ENCODE measurements around the gene BRF1. TPM values are rescaled to one million over a fixed set of nuclear protein-coding genes. Genes with fewer than 3 reads are reported as not detected.
"Not testable (repeated sequence)": the region's sequence is repeated elsewhere in the genome, so short reads cannot be mapped to it uniquely, and the experiment has no call there.

The BRF1 gene
- total and polyA plus RNA-seq, 8 donors: 13.6 to 50.2 (median 20.4) TPM

DNA sequence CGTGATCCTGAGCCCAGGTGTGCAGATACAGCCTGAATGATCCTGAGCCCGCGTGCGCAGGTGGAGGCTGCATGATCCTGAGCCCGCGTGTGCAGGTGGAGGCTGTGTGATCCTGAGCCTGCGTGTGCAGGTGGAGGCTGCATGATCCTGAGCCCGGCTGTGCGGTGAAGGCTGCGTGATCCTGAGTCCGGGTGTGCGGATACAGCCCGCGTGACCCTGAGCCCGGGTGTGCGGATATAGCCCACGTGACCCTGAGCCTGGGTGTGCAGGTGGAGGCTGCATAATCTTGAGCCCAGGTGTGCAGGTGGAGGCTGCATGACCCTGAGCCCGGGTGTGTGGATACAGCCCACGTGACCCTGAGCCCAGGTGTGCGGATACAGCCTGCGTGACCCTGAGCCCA is 20.3 kb downstream of the BRF1 start:
- H3K27me3 ChIP-seq: no peaks in the 10 kb centered on the region
- H3K4me3 ChIP-seq: no peak overlapping the region
- FAIRE-seq (no peak), ATAC-seq (no peak), DNase-seq (peak in 1 of 6 donors; percentile 38)
- TF ChIP-seq CTCF (IDR thresholded peaks at IDR 0.05): no peak
- intact Hi-C loops (cut with DNase I): loop anchor here in 1 of 3 donors (10.0 kb wide), 2 partner anchors 74 to 196 kb away; no protein-coding TSS in a partner anchor
- H3K36me3 ChIP-seq: no peaks in the 10 kb centered on the region
- peaks cover 16 to 24% (median 20%) of the 10 kb centered on the region in 3 donors for H3K4me1 ChIP-seq
- 80 to 84% methylated on average over 20 to 21 of the region's 21 CpGs for WGBS, 2 donors
- H3K9me3 ChIP-seq: no peaks in the 10 kb centered on the region
- H3K27ac ChIP-seq: no peak overlapping the region

DNA sequence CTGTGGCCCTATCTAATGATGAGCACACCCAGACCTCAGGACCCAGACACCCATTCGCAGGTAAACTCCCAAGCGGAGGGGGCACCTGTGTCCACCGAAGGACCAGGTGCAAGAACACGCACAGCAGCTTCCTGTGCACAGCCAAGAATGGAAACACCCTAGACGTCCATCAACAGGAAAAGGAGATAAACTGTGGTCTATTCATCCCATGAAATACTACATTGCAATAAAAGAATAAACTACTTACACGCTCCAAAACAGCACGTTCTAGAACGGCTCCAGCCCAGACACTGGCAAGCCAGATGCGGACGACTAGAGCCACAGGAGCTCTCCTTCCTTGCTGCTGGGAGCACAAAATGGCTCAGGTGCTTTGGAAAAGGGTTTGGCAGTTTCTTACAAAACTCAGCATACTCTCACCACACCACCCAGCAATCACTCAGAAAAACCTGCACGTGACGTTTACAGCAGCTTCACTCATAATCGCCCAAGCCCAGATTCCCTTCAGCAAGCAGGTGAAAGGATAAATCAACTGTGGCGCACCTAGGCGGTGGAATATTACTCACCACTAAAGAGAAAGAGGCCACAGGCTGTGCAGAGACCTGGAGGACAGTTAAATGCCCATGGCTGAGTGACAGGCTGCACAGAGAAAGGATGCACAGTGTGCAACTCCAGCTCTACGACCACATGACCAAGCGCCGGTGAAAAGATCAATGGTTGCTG is 21.0 kb downstream of the BRF1 start:
- no peak overlapping the region for H3K27ac ChIP-seq
- peaks cover 18 to 25% (median 18%) of the 10 kb centered on the region in 3 donors for H3K4me1 ChIP-seq
- H3K9me3 ChIP-seq: no peaks in the 10 kb centered on the region
- no peaks in the 10 kb centered on the region for H3K27me3 ChIP-seq
- WGBS, 2 donors: 90 to 91% methylated on average over 18 of the region's 18 CpGs
- no peak for DNase-seq
- no peak for ATAC-seq
- no peak for FAIRE-seq
- no peak for TF ChIP-seq CTCF (IDR thresholded peaks at IDR 0.05)
- intact Hi-C loops (cut with DNase I): loop anchor here in 1 of 3 donors (10.0 kb wide), 2 partner anchors 75 to 195 kb away; no protein-coding TSS in a partner anchor
- no peak overlapping the region for H3K4me3 ChIP-seq
- no peaks in the 10 kb centered on the region for H3K36me3 ChIP-seq

GRCh38 chr14:105277448-105277847 is 23.4 kb downstream of the BRF1 start:
- not testable (repeated sequence) for H3K4me3 ChIP-seq, DNase-seq

GRCh38 chr14:105275267-105275946 is 25.4 kb downstream of the BRF1 start:
- Histone ChIP-seq H3K4me1 (peaks cover 8 to 29% (median 29%) of the 10 kb centered on the region in 3 donors), H3K9me3 (no peaks in the 10 kb centered on the region), H3K27ac (no peak overlapping the region), H3K4me3 (no peak overlapping the region), H3K27me3 (no peaks in the 10 kb centered on the region), H3K36me3 (no peaks in the 10 kb centered on the region)
- 76 to 79% methylated on average over 16 of the region's 16 CpGs for WGBS, 2 donors
- FAIRE-seq: no peak
- no peak for TF ChIP-seq CTCF (IDR thresholded peaks at IDR 0.05)
- intact Hi-C loops (cut with DNase I): no loop called here
- DNase-seq: no peak
- peak in 1 of 4 donors; percentile 22 for ATAC-seq

More at GRCh38 chr14:105277448-105277847, 23.4 kb downstream of the BRF1 start:
- ATAC-seq; H3K9me3 ChIP-seq; intact Hi-C loops (cut with DNase I); H3K27me3 ChIP-seq; FAIRE-seq; H3K27ac ChIP-seq; H3K36me3 ChIP-seq: not testable (repeated sequence)
- 47 to 100% methylated on average over 2 to 4 of the region's 4 CpGs for WGBS, 2 donors
- peaks cover 14 to 33% (median 29%) of the 10 kb centered on the region in 3 donors for H3K4me1 ChIP-seq

GRCh38 chr14:105274637-105275036 is 26.2 kb downstream of the BRF1 start:
- no peak overlapping the region for H3K27ac ChIP-seq
- no peak for FAIRE-seq
- 87 to 91% methylated on average over 6 of the region's 6 CpGs for WGBS, 2 donors

More at GRCh38 chr14:105274637-105275036, 26.2 kb downstream of the BRF1 start:
- no peak overlapping the region for H3K4me3 ChIP-seq
- TF ChIP-seq CTCF (IDR thresholded peaks at IDR 0.05): no peak
- ATAC-seq: no peak
- no peak for DNase-seq
- no peaks in the 10 kb centered on the region for H3K36me3 ChIP-seq
- no peaks in the 10 kb centered on the region for H3K27me3 ChIP-seq
- peaks cover 8 to 29% (median 29%) of the 10 kb centered on the region in 3 donors for H3K4me1 ChIP-seq
- no peaks in the 10 kb centered on the region for H3K9me3 ChIP-seq
- intact Hi-C loops (cut with DNase I): no loop called here

Measured in pancreas (tissue), 10 donors.